Heart right ventricle (tissue), 16 donors: ENCODE data around the gene MYO6. TPM values are rescaled to one million over a fixed set of nuclear protein-coding genes. Genes with fewer than 3 reads are reported as not detected.

Source experiments
- ATAC-seq, 8 donors: fragments of 200-7000 bp; cut with Tn5 transposase; one replicate each; pipeline ENCODE4 v1.9.1; 2020; ENCODE audit warnings: mild to moderate bottlenecking in 8 of 8, moderate library complexity in 8 of 8, moderate number of reproducible peaks in 1 of 8
- DNase-seq, 2 donors: peaks; one replicate each; pipeline ENCODE4 v3.0.0-alpha.2; 2020
- H3K27ac ChIP-seq, 10 donors: fragments of 200-600 bp; sonication (generic) in 2 of 10; one replicate each; pipeline versions ENCODE4 v1.5.0 to v1.8.0; 2020 to 2022; ENCODE audit warnings: mild to moderate bottlenecking in 3 of 10
- H3K27me3 ChIP-seq, 7 donors: fragments of 200-600 bp; one replicate each; pipeline ENCODE4 v1.8.0; 2021 to 2022; ENCODE audit warnings: mild to moderate bottlenecking in 2 of 7
- H3K36me3 ChIP-seq, 9 donors: fragments of 200-600 bp; sonication (generic) in 1 of 9; one replicate each; pipeline versions ENCODE4 v1.5.0 to v1.8.0; 2020 to 2022; ENCODE audit warnings: mild to moderate bottlenecking in 2 of 9
- H3K4me1 ChIP-seq, 9 donors: fragments of 200-600 bp; sonication (generic) in 1 of 9; one replicate each; pipeline versions ENCODE4 v1.5.0 to v1.8.0; 2020 to 2022; ENCODE audit warnings: mild to moderate bottlenecking in 4 of 9
- H3K4me3 ChIP-seq, 10 donors: fragments of 200-600 bp; sonication (generic) in 2 of 10; one replicate each; pipeline versions ENCODE4 v1.5.0 to v1.8.0; 2020 to 2022; ENCODE audit warnings: mild to moderate bottlenecking in 7 of 10, moderate library complexity in 2 of 10
- H3K9me3 ChIP-seq, 11 donors: fragments of 200-600 bp in 10 of 11; sonication (generic) in 2 of 11; one replicate each; pipeline versions ENCODE4 v1.5.0 to v1.8.0; 2013 to 2022; ENCODE audit warnings: mild to moderate bottlenecking in 2 of 11, control low read depth in 1 of 11, moderate library complexity in 1 of 11
- WGBS, 2 donors: extraction: QIAGEN DNeasy Blood & Tissue Kit; methylation state at CpG; one replicate each; pipeline ENCODE4 v1.1.7; 2013; ENCODE audit warnings: inconsistent platforms in 1 of 2; 5-methylcytosine and 5-hydroxymethylcytosine counted together
- intact Hi-C, 10 donors: fragments of 100-400 bp; cut with DNase I; formaldehyde crosslinking; loops; one replicate each; pipeline versions ENCODE4 v1.11.1 to v1.14.2; 2022
- polyA plus RNA-seq, 2 donors: library from polyadenylated mRNA; stranded (reverse); fragments of 200-250 nt; gene quantifications; one replicate each; pipeline ENCODE4 v1.2.3, GENCODE V29; 2013
- total RNA-seq, 10 donors: library from RNA; stranded (reverse); fragmentation: NEBNext Ultra II Directional in 3 of 10; extraction: Animal tissue kit (Norgen Biotek cat#: 25700) in 3 of 10; gene quantifications; one replicate each; pipeline versions ENCODE4 v1.2.1 to v1.2.4, GENCODE V29; 2021 to 2023
- TF ChIP-seq, protein P1 (sequence below), 9 donors: fragments of 200-600 bp; sonication (generic) in 2 of 9; IDR thresholded peaks; one replicate each; pipeline versions ENCODE4 v1.5.0 to v1.8.0; 2021 to 2022; ENCODE audit warnings: antibody characterized with exemption in 9 of 9, mild to moderate bottlenecking in 5 of 9, moderate library complexity in 1 of 9
- donor health status: Arrhythmogenic right ventricular cardiomyopathy.
- donor health status: ischemic (EF 13 %, LVEDD 7.1; RV severe dilation, severe dysfunction).
- donor health status: healthy with polysubstance abuse.
- donor health status: DM: no; HTN: yes; CAD: no.
- donor health status: DM: no; HTN: no; CAD: no.
- donor health status: ischemic (EF 25% LVEDD 6.9; RV normal size, moderate dysfunction).
- donor health status: ischemic (EF 25% LVEDD 5.7; RV mildly dilated, moderate dysfunction).
- donor health status: healthy.
- donor health status: DM: yes; HTN: yes; CAD: no.
- donor health status: Ischemic cardiomyopathy.
- donor health status: ischemic (EF 35%, LVEDD 5.7; RV mildly dilated, moderate dysfunction).
- donor health status: nonischemic (EF 11% LVEDD 7.7; RV severe dilation, severe dysfunction).
- donor health status: DM: yes; HTN: yes; CAD: no.
- donor health status: PGD.
- donor health status: ischemic (EF 29% LVEDD 5.4; RV normal size, mild dysfunction).
- donor health status: nonischemic (EF 23%, LVEDD 6.1; RV moderate dilation, normal function).

MYO6 gene
- total and polyA plus RNA-seq, 12 donors: 2.4 to 9.7 (median 5.1) TPM

DNA sequence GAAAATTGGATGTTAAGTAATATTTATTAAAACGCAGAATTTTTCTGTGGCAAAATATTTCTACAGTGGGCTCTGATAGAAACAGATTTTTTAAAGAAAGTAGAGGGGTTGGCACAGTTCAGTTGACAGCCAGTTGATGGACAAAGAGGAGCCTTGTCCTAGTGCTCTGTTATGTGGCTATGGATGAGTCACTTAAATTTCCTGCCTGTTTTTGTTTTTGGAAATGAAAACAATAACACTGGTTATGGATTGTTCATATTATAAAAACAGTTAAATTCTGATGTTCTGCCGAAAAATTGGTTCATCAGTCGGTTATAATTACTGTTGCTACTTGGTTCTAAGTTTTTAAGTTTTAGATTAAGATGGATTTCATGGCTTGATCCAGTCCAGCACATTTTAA is 42.8 kb downstream of the MYO6 start:
- DNase-seq (no peak), ATAC-seq (peak in 1 of 8 donors; percentile 51)
- intact Hi-C loops: no loop called here
- Histone ChIP-seq H3K27ac (peak overlapping the region in 1 of 10 donors; percentile 12), H3K9me3 (no peaks in the 10 kb centered on the region), H3K4me3 (no peak overlapping the region), H3K27me3 (no peaks in the 10 kb centered on the region), H3K36me3 (no peaks in the 10 kb centered on the region), H3K4me1 (peaks cover 0 to 16% (median 4%) of the 10 kb centered on the region in 9 donors)
- WGBS, 2 donors: 59 to 78% methylated on average over 3 of the region's 3 CpGs
- TF ChIP-seq, protein P1, sequence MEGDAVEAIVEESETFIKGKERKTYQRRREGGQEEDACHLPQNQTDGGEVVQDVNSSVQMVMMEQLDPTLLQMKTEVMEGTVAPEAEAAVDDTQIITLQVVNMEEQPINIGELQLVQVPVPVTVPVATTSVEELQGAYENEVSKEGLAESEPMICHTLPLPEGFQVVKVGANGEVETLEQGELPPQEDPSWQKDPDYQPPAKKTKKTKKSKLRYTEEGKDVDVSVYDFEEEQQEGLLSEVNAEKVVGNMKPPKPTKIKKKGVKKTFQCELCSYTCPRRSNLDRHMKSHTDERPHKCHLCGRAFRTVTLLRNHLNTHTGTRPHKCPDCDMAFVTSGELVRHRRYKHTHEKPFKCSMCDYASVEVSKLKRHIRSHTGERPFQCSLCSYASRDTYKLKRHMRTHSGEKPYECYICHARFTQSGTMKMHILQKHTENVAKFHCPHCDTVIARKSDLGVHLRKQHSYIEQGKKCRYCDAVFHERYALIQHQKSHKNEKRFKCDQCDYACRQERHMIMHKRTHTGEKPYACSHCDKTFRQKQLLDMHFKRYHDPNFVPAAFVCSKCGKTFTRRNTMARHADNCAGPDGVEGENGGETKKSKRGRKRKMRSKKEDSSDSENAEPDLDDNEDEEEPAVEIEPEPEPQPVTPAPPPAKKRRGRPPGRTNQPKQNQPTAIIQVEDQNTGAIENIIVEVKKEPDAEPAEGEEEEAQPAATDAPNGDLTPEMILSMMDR (IDR thresholded peaks at IDR 0.05): no peak

- no peaks in the 10 kb centered on the region for H3K27me3 ChIP-seq
- H3K4me1 ChIP-seq: peaks cover 0 to 16% (median 4%) of the 10 kb centered on the region in 9 donors
- DNase-seq: no peak
- TF ChIP-seq, protein P1 (IDR thresholded peaks at IDR 0.05): no peak
- intact Hi-C loops: no loop called here
- H3K36me3 ChIP-seq: no peaks in the 10 kb centered on the region
- H3K4me3 ChIP-seq: no peak overlapping the region
- WGBS, 2 donors: 77 to 84% methylated on average over 4 of the region's 4 CpGs
- no peak for ATAC-seq
- H3K27ac ChIP-seq: no peak overlapping the region
- H3K9me3 ChIP-seq: no peaks in the 10 kb centered on the region
Observed at GRCh38 chr6:75794351-75794846, 45.4 kb downstream of the MYO6 start.

DNA sequence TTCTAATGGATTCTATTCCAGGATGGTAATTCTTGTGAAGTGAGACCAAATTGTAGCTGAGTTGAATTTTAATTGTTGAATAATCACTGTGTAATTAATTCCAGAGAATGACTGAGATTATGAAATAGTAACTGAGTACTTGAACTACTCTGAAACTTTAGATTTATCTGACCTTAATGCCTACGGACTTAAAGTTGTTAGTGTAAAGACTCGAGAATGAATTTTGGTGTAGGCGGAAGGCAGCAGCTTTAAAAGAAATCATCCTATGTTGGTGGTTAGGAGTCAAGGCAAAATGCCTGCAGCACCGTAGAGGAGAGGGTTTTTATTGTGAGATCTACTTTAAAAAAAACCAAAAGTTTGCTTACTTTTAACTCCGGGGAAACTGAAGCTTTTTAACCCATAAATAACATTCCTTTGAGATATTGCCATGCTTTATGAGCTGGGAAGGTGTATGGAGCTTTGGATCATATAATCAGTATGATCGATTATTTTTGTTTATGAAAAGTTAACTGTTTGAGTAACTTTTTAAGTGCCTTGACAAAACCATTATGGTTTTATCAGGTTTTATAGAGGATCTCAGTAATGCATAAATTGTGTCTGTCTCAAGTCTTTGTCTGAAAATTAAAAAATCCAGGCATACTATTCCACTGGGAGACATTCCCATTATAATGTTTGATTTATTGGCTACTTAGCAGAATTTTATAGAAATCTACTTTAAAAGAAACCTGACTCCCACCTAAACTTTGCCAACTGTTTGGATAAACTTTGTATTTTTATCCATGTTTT is 46.1 kb downstream of the MYO6 start:
- Histone ChIP-seq H3K27ac (no peak overlapping the region), H3K9me3 (no peaks in the 10 kb centered on the region), H3K27me3 (no peaks in the 10 kb centered on the region), H3K4me3 (no peak overlapping the region), H3K36me3 (no peaks in the 10 kb centered on the region), H3K4me1 (peaks cover 0 to 16% (median 4%) of the 10 kb centered on the region in 9 donors)
- WGBS, 2 donors: 57 to 65% methylated on average over 6 of the region's 6 CpGs
- intact Hi-C loops: no loop called here
- TF ChIP-seq, protein P1 (IDR thresholded peaks at IDR 0.05): no peak
- DNase-seq (no peak), ATAC-seq (no peak)

DNA sequence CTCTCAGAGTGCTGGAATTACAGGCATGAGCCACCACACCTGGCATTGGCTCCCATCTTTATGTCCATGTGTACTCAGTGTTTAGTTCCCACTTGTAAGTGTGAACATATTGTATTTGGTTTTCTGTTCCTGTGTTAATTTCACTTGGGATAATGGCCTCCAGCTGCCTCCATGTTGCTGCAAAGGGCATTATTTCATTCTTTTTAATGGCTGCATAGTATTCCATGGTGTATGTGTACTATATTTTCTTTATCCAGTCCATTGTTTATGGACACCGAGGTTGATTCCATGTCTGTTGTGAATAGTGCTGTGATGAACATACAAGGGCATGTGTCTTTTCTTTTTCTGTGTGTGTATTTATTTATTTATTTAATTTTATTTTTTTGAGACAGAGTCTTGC is 47.7 kb downstream of the MYO6 start:
- intact Hi-C loops: no loop called here
- DNase-seq (no peak), ATAC-seq (no peak)
- H3K9me3 ChIP-seq: no peaks in the 10 kb centered on the region
- TF ChIP-seq, protein P1 (IDR thresholded peaks at IDR 0.05): no peak
- peaks cover 0 to 14% (median 2%) of the 10 kb centered on the region in 9 donors for H3K4me1 ChIP-seq
- H3K4me3 ChIP-seq: no peak overlapping the region
- no peaks in the 10 kb centered on the region for H3K27me3 ChIP-seq
- H3K27ac ChIP-seq: no peak overlapping the region
- H3K36me3 ChIP-seq: no peaks in the 10 kb centered on the region
- 96 to 100% methylated on average over 1 of the region's 1 CpG for WGBS, 2 donors
